Measurements from ENCODE around the gene STAB1. TPM values are rescaled to one million over a fixed set of nuclear protein-coding genes. Genes with fewer than 3 reads are reported as not detected.

Gene STAB1
- total and polyA plus RNA-seq, 10 of the 15 experiments (the other 5 are each of a cell fraction or from before 2014, with no cell fraction given), result 0.46 TPM; not detected in 9

GRCh38 chr3:52456800-52457183, 38.3 kb upstream of the STAB1 start:
- H3K4me1 ChIP-seq (ENCODE audit: control insufficient read depth, insufficient read depth, low read length), result peaks cover 36% of the 10 kb centered on the region
- WGBS (ENCODE audit: insufficient coverage, insufficient replicate concordance, low lambda C conversion rate, missing lambda C conversion rate), result 91% methylated on average over 5 of the region's 5 CpGs
- H4K20me1 ChIP-seq (ENCODE audit: control insufficient read depth, insufficient read depth), result no peaks in the 10 kb centered on the region
- POLR2A ChIA-PET, result interaction anchor here (0.6 to 1.7 kb wide), 3 partner anchors 8 to 512 kb away, joined by 3 to 4 read pairs (median 4); no protein-coding TSS in a partner anchor
- SMC1A ChIA-PET (ENCODE audit: uncharacterized antibody, unreplicated experiment), result interaction anchor here (0.8 to 2.0 kb wide), 2 partner anchors 11 to 78 kb away, joined by 3 to 6 read pairs; partner anchors contain the start of gene SEMA3G
- TF ChIP-seq BCL3 (IDR thresholded peaks at IDR 0.05; ENCODE audit: borderline replicate concordance, insufficient read depth, low read depth, low read length, poor library complexity, severe bottlenecking), result no peak
- in situ Hi-C loops (cut with MboI), result no loop called here
- FAIRE-seq (no peak), ATAC-seq (no peak), DNase-seq (ENCODE audit: low read depth, low spot score) (no peak)
- CTCF ChIA-PET, result interaction anchor here (1.5 to 5.1 kb wide), 3 partner anchors 10 to 117 kb away, joined by 3 to 34 read pairs (median 6); partner anchors contain the start of gene SEMA3G
- no peaks in the 10 kb centered on the region for H3K27me3 ChIP-seq (replicated peaks in 1 of 2; ENCODE audit: control insufficient read depth in 2 of 2, insufficient read depth in 2 of 2, low read length in 1 of 2)
- BruUV-seq (replicated peaks), result TSS peak; percentile 59
- H3K9me3 ChIP-seq (replicated peaks; ENCODE audit: control insufficient read depth, insufficient read depth, low read length), result no peaks in the 10 kb centered on the region
- peak overlapping the region; percentile 98 for H3K4me2 ChIP-seq (ENCODE audit: control insufficient read depth, insufficient read depth)
- no peak overlapping the region for H3K9ac ChIP-seq (ENCODE audit: control insufficient read depth, insufficient read depth, low read length)
- H2AFZ ChIP-seq (ENCODE audit: control insufficient read depth, low read depth, low read length), result no peak overlapping the region
- H3K4me3 ChIP-seq, result peak overlapping the region; percentile 88
- RAD21 ChIA-PET (ENCODE audit: unreplicated experiment), result no interaction called here
- no peak overlapping the region for H3K27ac ChIP-seq (ENCODE audit: control insufficient read depth, insufficient read depth)
- intact Hi-C loops (cut with micrococcal nuclease; ENCODE audit: unreplicated experiment), result loop anchor here (5.0 to 10.0 kb wide), 2 partner anchors 81 to 228 kb away; partner anchors contain the start of genes GNL3, PBRM1 and UQCC5
- peaks cover 0 to 14% of the 10 kb centered on the region in 2 experiments; a peak in 3 of 4 replicates for H3K36me3 ChIP-seq (ENCODE audit: control insufficient read depth in 2 of 2, insufficient read depth in 2 of 2, low read length in 1 of 2)
- peaks cover 26% of the 10 kb centered on the region for H3K79me2 ChIP-seq (ENCODE audit: control insufficient read depth, insufficient read depth, low read length)

- no peak for TF ChIP-seq CHD2 (IDR thresholded peaks at IDR 0.05; ENCODE audit: borderline replicate concordance, low read depth, low read length)
- TF ChIP-seq NRF1 (conservative IDR thresholded peaks at IDR 0.05; ENCODE audit: low read depth, low read length), result no peak
- no peak for TF ChIP-seq MTA3 (IDR thresholded peaks at IDR 0.05; ENCODE audit: borderline replicate concordance, low read length)
- no peak for TF ChIP-seq NR2C2 (IDR thresholded peaks at IDR 0.05; ENCODE audit: borderline replicate concordance, control insufficient read depth, insufficient read length, low read depth)
- no peak for TF ChIP-seq STAT3 (IDR thresholded peaks at IDR 0.05; ENCODE audit: low read depth, low read length)
- H3K9ac ChIP-seq (ENCODE audit: control insufficient read depth, insufficient read depth, low read length), result no peak overlapping the region
- H3K36me3 ChIP-seq (ENCODE audit: control insufficient read depth in 2 of 2, insufficient read depth in 2 of 2, low read length in 1 of 2), result peaks cover 0 to 17% of the 10 kb centered on the region in 2 experiments
- POLR2A ChIA-PET, result interaction anchor here (0.9 to 1.7 kb wide), 4 partner anchors 10 to 46 kb away, joined by 3 to 7 read pairs (median 4); no protein-coding TSS in a partner anchor
- FAIRE-seq (no peak), DNase-seq (ENCODE audit: low read depth, low spot score) (no peak), ATAC-seq (no peak)
- CTCF ChIA-PET, result interaction anchor here (1.0 to 5.1 kb wide), 7 partner anchors 11 to 119 kb away, joined by 3 to 34 read pairs (median 5); partner anchors contain the start of gene SEMA3G
- H3K79me2 ChIP-seq (ENCODE audit: control insufficient read depth, insufficient read depth, low read length), result peaks cover 26% of the 10 kb centered on the region
- SMC1A ChIA-PET (ENCODE audit: uncharacterized antibody, unreplicated experiment), result interaction anchor here (0.7 to 2.0 kb wide), 5 partner anchors 10 to 275 kb away, joined by 3 to 6 read pairs (median 3); partner anchors contain the start of gene SEMA3G
- H3K27me3 ChIP-seq (replicated peaks in 1 of 2; ENCODE audit: control insufficient read depth in 2 of 2, insufficient read depth in 2 of 2, low read length in 1 of 2), result no peaks in the 10 kb centered on the region
- H3K9me3 ChIP-seq (replicated peaks; ENCODE audit: control insufficient read depth, insufficient read depth, low read length), result no peaks in the 10 kb centered on the region
- no peak overlapping the region for H3K4me3 ChIP-seq
- in situ Hi-C loops (cut with MboI) (no loop called here), intact Hi-C loops (cut with micrococcal nuclease; ENCODE audit: unreplicated experiment) (loop anchor here (5.0 to 10.0 kb wide), 2 partner anchors 79 to 227 kb away; partner anchors contain the start of genes GNL3, PBRM1 and UQCC5)
- H3K4me1 ChIP-seq (ENCODE audit: control insufficient read depth, insufficient read depth, low read length), result peaks cover 36% of the 10 kb centered on the region
- H3K4me2 ChIP-seq (ENCODE audit: control insufficient read depth, insufficient read depth), result peak overlapping the region; percentile 98
- BruUV-seq (replicated peaks), result no TSS peak
- WGBS (ENCODE audit: insufficient coverage, insufficient replicate concordance, low lambda C conversion rate, missing lambda C conversion rate), result 81% methylated on average over 6 of the region's 6 CpGs
- H2AFZ ChIP-seq (ENCODE audit: control insufficient read depth, low read depth, low read length), result no peak overlapping the region
- 0 out of 2 replicates have a peak overlapping the region, but pooled peaks have one; percentile 20 for H3K27ac ChIP-seq (ENCODE audit: control insufficient read depth, insufficient read depth)
- no peaks in the 10 kb centered on the region for H4K20me1 ChIP-seq (ENCODE audit: control insufficient read depth, insufficient read depth)
- RAD21 ChIA-PET (ENCODE audit: unreplicated experiment), result interaction anchor here (0.7 to 1.4 kb wide), 5 partner anchors 8 to 169 kb away, joined by 3 read pairs; no protein-coding TSS in a partner anchor
Measured at GRCh38 chr3:52458031-52458760, 36.9 kb upstream of the STAB1 start.

Data from GM12878 (cell line).